Gastroesophageal sphincter (tissue), 4 donors: ENCODE measurements around the gene TIGAR. TPM values are rescaled to one million over a fixed set of nuclear protein-coding genes. Genes with fewer than 3 reads are reported as not detected.

Experiments used
- ATAC-seq: fragments of 150-250 bp; one replicate; pipeline ENCODE4 v1.9.1; 2016; ENCODE audit warnings: mild to moderate bottlenecking, moderate library complexity
- H3K27ac ChIP-seq, 4 donors: fragments of 200-600 bp; sonication (generic) in 3 of 4; 1 replicate in 3 of 4; 2 replicates in 1 of 4; pipeline ENCODE4 v1.5.1; 2016 to 2019
- H3K27me3 ChIP-seq: fragments of 200-600 bp; sonication (generic); one replicate; pipeline ENCODE4 v1.5.1; 2019
- H3K36me3 ChIP-seq, 2 donors: fragments of 200-600 bp; sonication (generic); one replicate each; pipeline ENCODE4 v1.5.1; 2019; ENCODE audit warnings: control low read depth in 1 of 2
- H3K4me1 ChIP-seq, 3 donors: fragments of 200-600 bp; sonication (generic); 1 replicate in 2 of 3; 2 replicates in 1 of 3; pipeline ENCODE4 v1.5.1; 2016 to 2019; ENCODE audit warnings: control low read depth in 2 of 3
- H3K4me3 ChIP-seq, 2 donors: fragments of 200-600 bp; sonication (generic); one replicate each; pipeline ENCODE4 v1.5.1; 2019; ENCODE audit warnings: mild to moderate bottlenecking in 1 of 2, moderate library complexity in 1 of 2
- H3K9me3 ChIP-seq, 3 donors: fragments of 200-600 bp; sonication (generic); one replicate each; pipeline ENCODE4 v1.5.1; 2017 to 2019; ENCODE audit warnings: control low read depth in 2 of 3
- EP300 ChIP-seq: sonication (generic); formaldehyde crosslinking; IDR thresholded peaks from one replicate; pipeline ENCODE4 v1.6.1; 2017; ENCODE audit warnings: antibody characterized with exemption, mild to moderate bottlenecking
- POLR2A ChIP-seq, 2 donors: fragments of 450-650 bp; IDR thresholded peaks; one replicate each; pipeline ENCODE4 v1.6.1; 2017; ENCODE audit warnings: antibody characterized with exemption in 2 of 2, mild to moderate bottlenecking in 2 of 2, moderate library complexity in 1 of 2
- POLR2AphosphoS5 ChIP-seq: sonication (generic); formaldehyde crosslinking; IDR thresholded peaks from one replicate; pipeline ENCODE4 v1.6.1; 2017; ENCODE audit warnings: antibody characterized with exemption
- WGBS, 2 donors: methylation state at CpG; one replicate each; pipeline ENCODE4 v1.1.5; 2018; ENCODE audit warnings: low coverage in 1 of 2; 5-methylcytosine and 5-hydroxymethylcytosine counted together
- total RNA-seq, 4 donors: library from RNA; depleted of rRNA; stranded (reverse); fragments of >200 nt; gene quantifications; one replicate each; pipeline ENCODE4 v1.1.0, GENCODE V29; 2016
- TF ChIP-seq, protein P1 (sequence below), 4 experiments: fragments of 200-600 bp in 2 of 4; fragments of 450-650 bp in 2 of 4; sonication (generic) in 1 of 4; IDR thresholded peaks; one replicate each; pipeline ENCODE4 v1.5.1; 2017 to 2019; ENCODE audit warnings: antibody characterized with exemption in 4 of 4, mild to moderate bottlenecking in 2 of 4, moderate library complexity in 2 of 4

TIGAR gene, protein sequence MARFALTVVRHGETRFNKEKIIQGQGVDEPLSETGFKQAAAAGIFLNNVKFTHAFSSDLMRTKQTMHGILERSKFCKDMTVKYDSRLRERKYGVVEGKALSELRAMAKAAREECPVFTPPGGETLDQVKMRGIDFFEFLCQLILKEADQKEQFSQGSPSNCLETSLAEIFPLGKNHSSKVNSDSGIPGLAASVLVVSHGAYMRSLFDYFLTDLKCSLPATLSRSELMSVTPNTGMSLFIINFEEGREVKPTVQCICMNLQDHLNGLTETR
- 10 to 100 TPM in 2 of 4 donors, 1 to 10 TPM in 2; 4.6 to 10.5 (median 8.5) TPM for total RNA-seq

DNA sequence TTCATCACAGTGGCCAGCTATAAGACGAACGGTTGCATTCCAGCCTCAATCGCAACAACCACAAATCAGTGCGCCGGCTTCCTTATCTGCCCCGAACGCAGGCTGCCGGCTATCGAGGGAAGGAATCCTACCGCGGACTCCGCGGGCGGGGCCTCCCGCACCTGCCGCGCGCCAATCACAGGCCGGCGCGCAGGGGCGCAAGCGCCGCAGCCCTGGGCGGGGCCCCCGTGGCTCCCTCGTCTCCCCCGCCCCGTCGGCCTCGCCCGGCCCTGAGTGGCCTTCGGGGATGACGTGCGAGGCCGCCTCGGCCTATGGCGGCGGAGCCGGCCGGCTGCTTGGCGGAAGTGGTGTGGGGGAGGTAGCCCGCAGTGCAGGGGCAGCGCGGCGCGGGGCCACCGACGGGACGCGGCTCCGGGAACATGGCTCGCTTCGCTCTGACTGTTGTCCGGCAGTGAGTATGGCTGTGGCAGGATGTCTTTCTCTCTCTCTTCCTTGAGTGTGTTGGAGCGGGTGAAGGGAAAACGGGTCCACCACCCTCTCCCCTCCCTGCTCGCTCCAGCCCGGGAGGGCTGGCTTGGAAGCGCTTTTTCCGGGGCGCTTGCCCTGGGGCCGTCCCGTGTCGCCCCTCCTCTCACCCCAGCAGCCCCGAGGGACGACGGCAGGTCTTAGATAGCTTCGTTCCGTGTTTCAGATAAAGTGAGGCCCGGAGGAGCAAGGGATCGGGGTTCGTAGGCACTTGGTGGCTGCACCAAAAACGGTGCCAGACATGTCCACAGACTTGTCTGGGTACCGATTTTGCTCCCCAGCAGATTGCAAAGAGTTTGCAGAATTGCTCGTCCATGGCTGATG is at the start of gene TIGAR:
Gene TIGAR (plus strand): TSS at position 361 of the 849 bp plus-strand sequence. CDS start 59 bp downstream, at position 420.
- TF ChIP-seq POLR2AphosphoS5: peak; percentile 99
- TF ChIP-seq POLR2A (IDR thresholded peaks at IDR 0.05): peak; percentile 90 to 97
- TF ChIP-seq, protein P1, sequence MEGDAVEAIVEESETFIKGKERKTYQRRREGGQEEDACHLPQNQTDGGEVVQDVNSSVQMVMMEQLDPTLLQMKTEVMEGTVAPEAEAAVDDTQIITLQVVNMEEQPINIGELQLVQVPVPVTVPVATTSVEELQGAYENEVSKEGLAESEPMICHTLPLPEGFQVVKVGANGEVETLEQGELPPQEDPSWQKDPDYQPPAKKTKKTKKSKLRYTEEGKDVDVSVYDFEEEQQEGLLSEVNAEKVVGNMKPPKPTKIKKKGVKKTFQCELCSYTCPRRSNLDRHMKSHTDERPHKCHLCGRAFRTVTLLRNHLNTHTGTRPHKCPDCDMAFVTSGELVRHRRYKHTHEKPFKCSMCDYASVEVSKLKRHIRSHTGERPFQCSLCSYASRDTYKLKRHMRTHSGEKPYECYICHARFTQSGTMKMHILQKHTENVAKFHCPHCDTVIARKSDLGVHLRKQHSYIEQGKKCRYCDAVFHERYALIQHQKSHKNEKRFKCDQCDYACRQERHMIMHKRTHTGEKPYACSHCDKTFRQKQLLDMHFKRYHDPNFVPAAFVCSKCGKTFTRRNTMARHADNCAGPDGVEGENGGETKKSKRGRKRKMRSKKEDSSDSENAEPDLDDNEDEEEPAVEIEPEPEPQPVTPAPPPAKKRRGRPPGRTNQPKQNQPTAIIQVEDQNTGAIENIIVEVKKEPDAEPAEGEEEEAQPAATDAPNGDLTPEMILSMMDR (IDR thresholded peaks at IDR 0.05): no peak
- no peak for TF ChIP-seq EP300
- Histone ChIP-seq H3K4me3 (peak within 1 kb of the TSS; percentile 78 to 96), H3K9me3 (no peaks in the 10 kb centered on the region), H3K36me3 (no peaks in the 10 kb centered on the region), H3K4me1 (peaks cover 0 to 35% (median 8%) of the 10 kb centered on the region in 3 donors), H3K27ac (peak within 1 kb of the TSS; percentile 93 to 95 (median 94)), H3K27me3 (no peaks in the 10 kb centered on the region)
- 0% methylated on average over 4 to 6 of the region's 76 CpGs for WGBS, 2 donors
- ATAC-seq: peak; percentile 100

DNA sequence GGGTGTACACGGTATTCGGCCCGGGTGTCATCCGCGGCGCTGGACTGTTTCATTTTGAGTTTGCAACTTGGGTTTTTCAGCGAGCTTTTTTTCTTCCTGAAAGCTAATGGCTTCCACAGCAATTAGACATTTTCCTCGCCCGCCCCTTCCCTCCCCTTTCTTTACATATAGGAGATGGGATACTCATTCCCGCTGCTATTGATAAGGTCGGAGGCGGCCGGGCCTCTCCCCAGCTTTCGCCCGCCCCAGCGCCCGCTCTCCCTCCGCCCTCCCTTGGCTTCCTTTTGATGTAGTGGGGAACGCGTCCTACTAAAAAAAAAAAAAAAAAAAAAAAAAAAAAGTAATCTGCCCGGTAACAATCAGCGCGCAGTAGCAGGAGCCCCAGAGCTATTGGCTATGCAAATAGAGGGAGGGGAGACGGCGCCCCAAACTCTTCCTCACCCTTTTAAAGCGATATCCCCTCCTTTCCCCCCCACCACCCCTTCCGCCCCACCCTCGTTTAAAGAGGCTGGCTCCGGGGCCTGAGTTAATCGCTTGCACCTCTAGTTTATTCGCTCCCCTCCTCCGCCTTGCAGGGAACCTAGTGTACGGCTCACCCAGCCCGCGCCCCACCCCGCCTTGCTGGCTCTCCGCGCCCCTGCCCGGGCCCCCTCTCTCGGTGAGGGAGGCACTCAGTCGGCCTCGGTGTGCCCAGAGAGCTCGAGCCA is 49.1 kb upstream of the TIGAR start:
- Histone ChIP-seq H3K36me3 (no peaks in the 10 kb centered on the region), H3K27ac (peak overlapping the region; percentile 17 to 98 (median 96)), H3K4me1 (peaks cover 0 to 60% (median 22%) of the 10 kb centered on the region in 3 donors), H3K27me3 (peaks cover 5% of the 10 kb centered on the region), H3K9me3 (no peaks in the 10 kb centered on the region), H3K4me3 (peak overlapping the region; percentile 92 to 99)
- WGBS, 2 donors: 1 to 4% methylated on average over 18 to 23 of the region's 43 CpGs
- peak; percentile 56 for ATAC-seq
- TF ChIP-seq POLR2AphosphoS5: peak; percentile 55
- TF ChIP-seq, protein P1 (IDR thresholded peaks at IDR 0.05): no peak
- TF ChIP-seq EP300: no peak
- peak; percentile 20 to 44 for TF ChIP-seq POLR2A (IDR thresholded peaks at IDR 0.05)

DNA sequence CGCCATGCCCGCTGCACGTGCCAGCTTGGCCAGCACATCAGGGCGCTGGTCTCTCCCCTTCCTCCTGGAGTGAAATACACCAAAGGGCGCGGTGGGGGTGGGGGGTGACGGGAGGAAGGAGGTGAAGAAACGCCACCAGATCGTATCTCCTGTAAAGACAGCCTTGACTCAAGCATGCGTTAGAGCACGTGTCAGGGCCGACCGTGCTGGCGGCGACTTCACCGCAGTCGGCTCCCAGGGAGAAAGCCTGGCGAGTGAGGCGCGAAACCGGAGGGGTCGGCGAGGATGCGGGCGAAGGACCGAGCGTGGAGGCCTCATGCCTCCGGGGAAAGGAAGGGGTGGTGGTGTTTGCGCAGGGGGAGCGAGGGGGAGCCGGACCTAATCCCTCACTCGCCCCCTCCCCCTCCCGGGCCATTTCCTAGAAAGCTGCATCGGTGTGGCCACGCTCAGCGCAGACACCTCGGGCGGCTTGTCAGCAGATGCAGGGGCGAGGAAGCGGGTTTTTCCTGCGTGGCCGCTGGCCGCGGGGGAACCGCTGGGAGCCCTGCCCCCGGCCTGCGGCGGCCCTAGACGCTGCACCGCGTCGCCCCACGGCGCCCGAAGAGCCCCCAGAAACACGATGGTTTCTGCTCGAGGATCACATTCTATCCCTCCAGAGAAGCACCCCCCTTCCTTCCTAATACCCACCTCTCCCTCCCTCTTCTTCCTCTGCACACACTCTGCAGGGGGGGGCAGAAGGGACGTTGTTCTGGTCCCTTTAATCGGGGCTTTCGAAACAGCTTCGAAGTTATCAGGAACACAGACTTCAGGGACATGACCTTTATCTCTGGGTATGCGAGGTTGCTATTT is 48.4 kb upstream of the TIGAR start:
- WGBS, 2 donors: 0% methylated on average over 5 to 9 of the region's 62 CpGs
- Histone ChIP-seq H3K27ac (peak overlapping the region; percentile 14 to 98 (median 96)), H3K36me3 (peaks cover 0 to 3% of the 10 kb centered on the region in 2 donors), H3K4me3 (peak overlapping the region; percentile 92 to 99), H3K27me3 (peaks cover 5% of the 10 kb centered on the region), H3K4me1 (peaks cover 0 to 68% (median 30%) of the 10 kb centered on the region in 3 donors), H3K9me3 (no peaks in the 10 kb centered on the region)
- TF ChIP-seq EP300 (no peak), POLR2AphosphoS5 (no peak), POLR2A (IDR thresholded peaks at IDR 0.05) (no peak)
- TF ChIP-seq, protein P1 (IDR thresholded peaks at IDR 0.05): no peak
- peak; percentile 0 for ATAC-seq

DNA sequence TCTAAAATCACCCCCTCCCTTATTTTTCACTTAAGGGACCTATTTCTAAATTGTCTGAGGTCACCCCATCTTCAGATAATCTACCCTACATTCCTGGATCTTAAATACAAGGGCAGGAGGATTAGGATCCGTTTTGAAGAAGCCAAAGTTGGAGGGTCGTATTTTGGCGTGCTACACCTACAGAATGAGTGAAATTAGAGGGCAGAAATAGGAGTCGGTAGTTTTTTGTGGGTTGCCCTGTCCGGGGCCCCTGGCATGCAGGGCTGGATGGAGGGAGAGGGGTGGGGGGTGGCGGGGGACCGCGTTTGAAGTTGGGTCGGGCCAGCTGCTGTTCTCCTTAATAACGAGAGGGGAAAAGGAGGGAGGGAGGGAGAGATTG is 47.8 kb upstream of the TIGAR start:
- Histone ChIP-seq H3K27me3 (peaks cover 5% of the 10 kb centered on the region), H3K9me3 (no peaks in the 10 kb centered on the region), H3K4me3 (peak overlapping the region; percentile 92 to 99), H3K36me3 (peaks cover 0 to 8% of the 10 kb centered on the region in 2 donors), H3K27ac (peak overlapping the region in 3 of 4 donors; percentile 94 to 98 (median 97)), H3K4me1 (peaks cover 0 to 70% (median 36%) of the 10 kb centered on the region in 3 donors)
- 0% methylated on average over 10 of the region's 10 CpGs for WGBS, 2 donors
- ATAC-seq: no peak
- TF ChIP-seq POLR2AphosphoS5 (no peak), EP300 (no peak), POLR2A (IDR thresholded peaks at IDR 0.05) (no peak)
- TF ChIP-seq, protein P1 (IDR thresholded peaks at IDR 0.05): no peak
